GM23338 (cell line): ENCODE data around the gene POLR2H. TPM values are rescaled to one million over a fixed set of nuclear protein-coding genes. Genes with fewer than 3 reads are reported as not detected.

Source experiments
- ATAC-seq: fragments of 200-7000 bp; cut with Tn5 transposase; 3 replicates; pipeline ENCODE4 v1.9.1; 2020
- DNase-seq: peaks from one replicate; pipeline ENCODE4 v3.0.0-alpha.2; 2015; ENCODE audit warnings: low spot score
- H2AFZ ChIP-seq: fragments of 200-600 bp; sonication (generic); 2 replicates; pipeline ENCODE4 v1.8.0; 2016; ENCODE audit warnings: antibody characterized with exemption, mild to moderate bottlenecking, moderate library complexity
- H3F3A ChIP-seq: fragments of 200-600 bp; sonication (generic); replicated peaks from 2 replicates; pipeline ENCODE4 v1.8.0; 2017; ENCODE audit warnings: antibody characterized with exemption, mixed run types, low read depth
- H3K27ac ChIP-seq: fragments of 200-600 bp; sonication (generic); 2 replicates; pipeline ENCODE4 v1.6.1; 2016; ENCODE audit warnings: low read depth
- H3K27me3 ChIP-seq: fragments of 200-600 bp; sonication (generic); 2 replicates; pipeline ENCODE4 v1.8.0; 2016; ENCODE audit warnings: mild to moderate bottlenecking, mixed run types, moderate library complexity; ENCODE audit not compliant: insufficient read depth
- H3K36me3 ChIP-seq: fragments of 200-600 bp; sonication (generic); 2 replicates; pipeline ENCODE4 v1.8.0; 2016; ENCODE audit warnings: mild to moderate bottlenecking; ENCODE audit not compliant: insufficient read depth
- H3K4me1 ChIP-seq: fragments of 200-600 bp; sonication (generic); 2 replicates; pipeline ENCODE4 v1.8.0; 2016; ENCODE audit warnings: mild to moderate bottlenecking, moderate library complexity; ENCODE audit not compliant: insufficient read depth
- H3K4me2 ChIP-seq: fragments of 200-600 bp; sonication (generic); 2 replicates; pipeline ENCODE4 v1.7.1; 2017; ENCODE audit warnings: mixed run types
- H3K4me3 ChIP-seq: fragments of 200-600 bp; sonication (generic); 2 replicates; pipeline ENCODE4 v1.6.1; 2016; ENCODE audit warnings: mixed run types
- H3K79me2 ChIP-seq: fragments of 200-600 bp; sonication (generic); replicated peaks from 2 replicates; pipeline ENCODE4 v1.8.0; 2017; ENCODE audit warnings: mild to moderate bottlenecking; ENCODE audit not compliant: insufficient read depth
- H3K9me2 ChIP-seq: fragments of 200-600 bp; sonication (generic); 2 replicates; pipeline ENCODE4 v1.8.0; 2017; ENCODE audit not compliant: insufficient read depth
- H4K20me1 ChIP-seq: fragments of 200-600 bp; sonication (generic); replicated peaks from 2 replicates; pipeline ENCODE4 v1.8.0; 2017; ENCODE audit warnings: mild to moderate bottlenecking; ENCODE audit not compliant: insufficient read depth
- H3K27ac Mint-ChIP-seq: 2 replicates; pipeline ENCODE4 v1.8.0; 2020; ENCODE audit warnings: inconsistent platforms, mild to moderate bottlenecking, moderate library complexity, mixed read lengths
- H3K27me3 Mint-ChIP-seq: 3 replicates; pipeline ENCODE4 v1.8.0; 2022; ENCODE audit warnings: low read depth, mild to moderate bottlenecking, moderate library complexity, mixed read lengths, inconsistent platforms; ENCODE audit not compliant: insufficient read depth, poor library complexity
- H3K36me3 Mint-ChIP-seq: 3 replicates; pipeline ENCODE4 v1.8.0; 2021; ENCODE audit warnings: low read depth, mild to moderate bottlenecking, inconsistent platforms, moderate library complexity, mixed read lengths
- H3K4me1 Mint-ChIP-seq: 3 replicates; pipeline ENCODE4 v1.8.0; 2020; ENCODE audit warnings: mild to moderate bottlenecking, inconsistent platforms, mixed read lengths
- H3K4me3 Mint-ChIP-seq: 3 replicates; pipeline ENCODE4 v1.8.0; 2021; ENCODE audit warnings: moderate library complexity, mild to moderate bottlenecking, inconsistent platforms, mixed read lengths
- H3K9me3 Mint-ChIP-seq: 3 replicates; pipeline ENCODE4 v1.8.0; 2020; ENCODE audit warnings: moderate library complexity, mild to moderate bottlenecking, inconsistent platforms, mixed read lengths
- CREB1 ChIP-seq: fragments of 250-450 bp; sonication (Bioruptor Pico); IDR thresholded peaks from 2 replicates; pipeline ENCODE4 v1.5.0; 2020; ENCODE audit warnings: low read depth, mild to moderate bottlenecking, moderate library complexity
- STAT1 ChIP-seq: IDR thresholded peaks from one replicate; pipeline ENCODE4 v1.6.1; 2016; ENCODE audit warnings: antibody characterized with exemption; ENCODE audit not compliant: unreplicated experiment
- ZNF114 ChIP-seq: fragments of 250-450 bp; sonication (Bioruptor Pico); IDR thresholded peaks from 2 replicates; pipeline ENCODE4 v1.5.0; 2020; ENCODE audit warnings: mild to moderate bottlenecking, moderate library complexity
- ZNF331 ChIP-seq: fragments of 250-450 bp; sonication (Bioruptor Pico); IDR thresholded peaks from 2 replicates; pipeline ENCODE4 v1.5.0; 2020; ENCODE audit warnings: low read depth, mild to moderate bottlenecking, moderate library complexity
- polyA plus RNA-seq: library from polyadenylated mRNA; unstranded; fragments of >200 nt; fragmentation: Nextera tagmentation; extraction: Ambion mirVana; gene quantifications from 2 replicates; pipeline ENCODE4 v1.2.1, GENCODE V29; 2016
- total RNA-seq: library from RNA; depleted of rRNA; stranded (reverse); fragments of >200 nt; shearing (Covaris generic); gene quantifications from 2 replicates; pipeline ENCODE4 v1.2.3, GENCODE V29; 2014
- TF ChIP-seq, protein P1 (sequence below): fragments of 250-450 bp; sonication (Bioruptor Pico); IDR thresholded peaks from 2 replicates; pipeline ENCODE4 v1.5.0; 2020; ENCODE audit warnings: mild to moderate bottlenecking, moderate library complexity
- TF ChIP-seq, protein P2 (sequence below), 2 experiments: fragments of 200-600 bp in 1 of 2; sonication (generic) in 1 of 2; conservative IDR thresholded peaks; 2 replicates each; pipeline versions ENCODE4 v1.5.1 to v1.6.1; 2016 to 2017; ENCODE audit warnings: antibody characterized with exemption in 2 of 2, low read depth in 2 of 2, mild to moderate bottlenecking in 2 of 2, moderate library complexity in 1 of 2

Gene POLR2H
- total and polyA plus RNA-seq, 2 experiments from 2014 or later = 190 to 199 TPM

DNA sequence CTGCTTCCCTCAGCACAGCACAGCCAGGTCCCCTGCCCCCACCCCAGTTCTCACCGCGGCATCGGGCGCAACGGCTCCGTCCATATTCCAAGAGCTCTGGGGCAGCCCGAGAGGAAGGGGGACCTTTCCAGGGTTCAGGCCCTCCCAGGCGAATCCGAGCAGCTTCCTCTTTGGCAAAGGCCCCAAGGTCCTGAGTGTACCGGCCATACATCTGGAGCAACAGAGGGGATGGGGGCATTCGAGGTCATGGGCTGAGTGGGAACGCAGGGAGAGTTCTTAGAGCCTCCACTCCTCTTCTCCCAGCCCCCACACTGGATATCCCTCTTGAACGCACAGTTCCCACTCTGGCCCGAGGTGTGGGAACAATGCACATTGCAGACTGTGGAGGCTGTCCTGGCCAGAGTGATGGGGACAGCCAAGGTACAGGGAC, 2.6 kb upstream of the POLR2H start:
- H3K9me2 ChIP-seq = no peaks in the 10 kb centered on the region
- H3K27me3 ChIP-seq = peaks cover 14% of the 10 kb centered on the region
- H3K4me2 ChIP-seq = no peak overlapping the region
- DNase-seq (no peak), ATAC-seq (no peak)
- H3K79me2 ChIP-seq = peaks cover 6% of the 10 kb centered on the region
- no peaks in the 10 kb centered on the region for H4K20me1 ChIP-seq
- Mint-ChIP-seq H3K4me1 (peaks cover 18% of the 10 kb centered on the region), H3K9me3 (peaks cover 2% of the 10 kb centered on the region; the same call in 1 of the 3 replicates), H3K36me3 (peaks cover 20% of the 10 kb centered on the region), H3K27me3 (peaks cover 22% of the 10 kb centered on the region), H3K27ac (no peak overlapping the region), H3K4me3 (no peak overlapping the region)
- peaks cover 14% of the 10 kb centered on the region for H3K4me1 ChIP-seq
- H3K4me3 ChIP-seq = no peak overlapping the region
- H3F3A ChIP-seq = peaks cover 5% of the 10 kb centered on the region; the same call in 1 of the 2 replicates
- TF ChIP-seq, protein P1, sequence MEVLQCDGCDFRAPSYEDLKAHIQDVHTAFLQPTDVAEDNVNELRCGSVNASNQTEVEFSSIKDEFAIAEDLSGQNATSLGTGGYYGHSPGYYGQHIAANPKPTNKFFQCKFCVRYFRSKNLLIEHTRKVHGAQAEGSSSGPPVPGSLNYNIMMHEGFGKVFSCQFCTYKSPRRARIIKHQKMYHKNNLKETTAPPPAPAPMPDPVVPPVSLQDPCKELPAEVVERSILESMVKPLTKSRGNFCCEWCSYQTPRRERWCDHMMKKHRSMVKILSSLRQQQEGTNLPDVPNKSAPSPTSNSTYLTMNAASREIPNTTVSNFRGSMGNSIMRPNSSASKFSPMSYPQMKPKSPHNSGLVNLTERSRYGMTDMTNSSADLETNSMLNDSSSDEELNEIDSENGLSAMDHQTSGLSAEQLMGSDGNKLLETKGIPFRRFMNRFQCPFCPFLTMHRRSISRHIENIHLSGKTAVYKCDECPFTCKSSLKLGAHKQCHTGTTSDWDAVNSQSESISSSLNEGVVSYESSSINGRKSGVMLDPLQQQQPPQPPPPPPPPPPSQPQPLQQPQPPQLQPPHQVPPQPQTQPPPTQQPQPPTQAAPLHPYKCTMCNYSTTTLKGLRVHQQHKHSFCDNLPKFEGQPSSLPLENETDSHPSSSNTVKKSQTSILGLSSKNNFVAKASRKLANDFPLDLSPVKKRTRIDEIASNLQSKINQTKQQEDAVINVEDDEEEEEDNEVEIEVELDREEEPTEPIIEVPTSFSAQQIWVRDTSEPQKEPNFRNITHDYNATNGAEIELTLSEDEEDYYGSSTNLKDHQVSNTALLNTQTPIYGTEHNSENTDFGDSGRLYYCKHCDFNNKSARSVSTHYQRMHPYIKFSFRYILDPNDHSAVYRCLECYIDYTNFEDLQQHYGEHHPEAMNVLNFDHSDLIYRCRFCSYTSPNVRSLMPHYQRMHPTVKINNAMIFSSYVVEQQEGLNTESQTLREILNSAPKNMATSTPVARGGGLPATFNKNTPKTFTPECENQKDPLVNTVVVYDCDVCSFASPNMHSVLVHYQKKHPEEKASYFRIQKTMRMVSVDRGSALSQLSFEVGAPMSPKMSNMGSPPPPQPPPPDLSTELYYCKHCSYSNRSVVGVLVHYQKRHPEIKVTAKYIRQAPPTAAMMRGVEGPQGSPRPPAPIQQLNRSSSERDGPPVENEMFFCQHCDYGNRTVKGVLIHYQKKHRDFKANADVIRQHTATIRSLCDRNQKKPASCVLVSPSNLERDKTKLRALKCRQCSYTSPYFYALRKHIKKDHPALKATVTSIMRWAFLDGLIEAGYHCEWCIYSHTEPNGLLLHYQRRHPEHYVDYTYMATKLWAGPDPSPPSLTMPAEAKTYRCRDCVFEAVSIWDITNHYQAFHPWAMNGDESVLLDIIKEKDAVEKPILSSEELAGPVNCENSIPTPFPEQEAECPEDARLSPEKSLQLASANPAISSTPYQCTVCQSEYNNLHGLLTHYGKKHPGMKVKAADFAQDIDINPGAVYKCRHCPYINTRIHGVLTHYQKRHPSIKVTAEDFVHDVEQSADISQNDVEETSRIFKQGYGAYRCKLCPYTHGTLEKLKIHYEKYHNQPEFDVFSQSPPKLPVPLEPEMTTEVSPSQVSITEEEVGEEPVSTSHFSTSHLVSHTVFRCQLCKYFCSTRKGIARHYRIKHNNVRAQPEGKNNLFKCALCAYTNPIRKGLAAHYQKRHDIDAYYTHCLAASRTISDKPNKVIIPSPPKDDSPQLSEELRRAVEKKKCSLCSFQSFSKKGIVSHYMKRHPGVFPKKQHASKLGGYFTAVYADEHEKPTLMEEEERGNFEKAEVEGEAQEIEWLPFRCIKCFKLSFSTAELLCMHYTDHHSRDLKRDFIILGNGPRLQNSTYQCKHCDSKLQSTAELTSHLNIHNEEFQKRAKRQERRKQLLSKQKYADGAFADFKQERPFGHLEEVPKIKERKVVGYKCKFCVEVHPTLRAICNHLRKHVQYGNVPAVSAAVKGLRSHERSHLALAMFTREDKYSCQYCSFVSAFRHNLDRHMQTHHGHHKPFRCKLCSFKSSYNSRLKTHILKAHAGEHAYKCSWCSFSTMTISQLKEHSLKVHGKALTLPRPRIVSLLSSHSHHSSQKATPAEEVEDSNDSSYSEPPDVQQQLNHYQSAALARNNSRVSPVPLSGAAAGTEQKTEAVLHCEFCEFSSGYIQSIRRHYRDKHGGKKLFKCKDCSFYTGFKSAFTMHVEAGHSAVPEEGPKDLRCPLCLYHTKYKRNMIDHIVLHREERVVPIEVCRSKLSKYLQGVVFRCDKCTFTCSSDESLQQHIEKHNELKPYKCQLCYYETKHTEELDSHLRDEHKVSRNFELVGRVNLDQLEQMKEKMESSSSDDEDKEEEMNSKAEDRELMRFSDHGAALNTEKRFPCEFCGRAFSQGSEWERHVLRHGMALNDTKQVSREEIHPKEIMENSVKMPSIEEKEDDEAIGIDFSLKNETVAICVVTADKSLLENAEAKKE (CRISPR knock-in tag) = no peak
- TF ChIP-seq CREB1 (CRISPR knock-in tag) (no peak), STAT1 (no peak), ZNF331 (no peak), ZNF114 (no peak)
- TF ChIP-seq, protein P2, sequence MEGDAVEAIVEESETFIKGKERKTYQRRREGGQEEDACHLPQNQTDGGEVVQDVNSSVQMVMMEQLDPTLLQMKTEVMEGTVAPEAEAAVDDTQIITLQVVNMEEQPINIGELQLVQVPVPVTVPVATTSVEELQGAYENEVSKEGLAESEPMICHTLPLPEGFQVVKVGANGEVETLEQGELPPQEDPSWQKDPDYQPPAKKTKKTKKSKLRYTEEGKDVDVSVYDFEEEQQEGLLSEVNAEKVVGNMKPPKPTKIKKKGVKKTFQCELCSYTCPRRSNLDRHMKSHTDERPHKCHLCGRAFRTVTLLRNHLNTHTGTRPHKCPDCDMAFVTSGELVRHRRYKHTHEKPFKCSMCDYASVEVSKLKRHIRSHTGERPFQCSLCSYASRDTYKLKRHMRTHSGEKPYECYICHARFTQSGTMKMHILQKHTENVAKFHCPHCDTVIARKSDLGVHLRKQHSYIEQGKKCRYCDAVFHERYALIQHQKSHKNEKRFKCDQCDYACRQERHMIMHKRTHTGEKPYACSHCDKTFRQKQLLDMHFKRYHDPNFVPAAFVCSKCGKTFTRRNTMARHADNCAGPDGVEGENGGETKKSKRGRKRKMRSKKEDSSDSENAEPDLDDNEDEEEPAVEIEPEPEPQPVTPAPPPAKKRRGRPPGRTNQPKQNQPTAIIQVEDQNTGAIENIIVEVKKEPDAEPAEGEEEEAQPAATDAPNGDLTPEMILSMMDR (conservative IDR thresholded peaks at IDR 0.05; ENCODE audit: low read depth in 2 of 2) = no peak
- H3K27ac ChIP-seq = no peak overlapping the region
- 0 out of 2 replicates have a peak, but pooled peaks cover 3% of the 10 kb centered on the region for H3K36me3 ChIP-seq
- H2AFZ ChIP-seq = no peak overlapping the region
